IMR-90 (cell line): ENCODE data around the gene ADAMTSL4.

Source experiments
- CTCF ChIP-seq: conservative IDR thresholded peaks from 2 replicates; pipeline ENCODE4 v1.5.1; 2012; ENCODE audit warnings: mild to moderate bottlenecking, low read depth, low read length, improper control_type of control experiment
- POLR2A ChIP-seq: IDR thresholded peaks from 2 replicates; pipeline ENCODE4 v1.6.1; 2012; ENCODE audit warnings: mild to moderate bottlenecking, low read depth, low read length
- TF ChIP-seq, protein P1 (sequence below): fragments of 150-350 bp; IDR thresholded peaks from 2 replicates; pipeline ENCODE4 v1.6.1; 2017; ENCODE audit warnings: mild to moderate bottlenecking, antibody characterized with exemption, low read length, low read depth

DNA sequence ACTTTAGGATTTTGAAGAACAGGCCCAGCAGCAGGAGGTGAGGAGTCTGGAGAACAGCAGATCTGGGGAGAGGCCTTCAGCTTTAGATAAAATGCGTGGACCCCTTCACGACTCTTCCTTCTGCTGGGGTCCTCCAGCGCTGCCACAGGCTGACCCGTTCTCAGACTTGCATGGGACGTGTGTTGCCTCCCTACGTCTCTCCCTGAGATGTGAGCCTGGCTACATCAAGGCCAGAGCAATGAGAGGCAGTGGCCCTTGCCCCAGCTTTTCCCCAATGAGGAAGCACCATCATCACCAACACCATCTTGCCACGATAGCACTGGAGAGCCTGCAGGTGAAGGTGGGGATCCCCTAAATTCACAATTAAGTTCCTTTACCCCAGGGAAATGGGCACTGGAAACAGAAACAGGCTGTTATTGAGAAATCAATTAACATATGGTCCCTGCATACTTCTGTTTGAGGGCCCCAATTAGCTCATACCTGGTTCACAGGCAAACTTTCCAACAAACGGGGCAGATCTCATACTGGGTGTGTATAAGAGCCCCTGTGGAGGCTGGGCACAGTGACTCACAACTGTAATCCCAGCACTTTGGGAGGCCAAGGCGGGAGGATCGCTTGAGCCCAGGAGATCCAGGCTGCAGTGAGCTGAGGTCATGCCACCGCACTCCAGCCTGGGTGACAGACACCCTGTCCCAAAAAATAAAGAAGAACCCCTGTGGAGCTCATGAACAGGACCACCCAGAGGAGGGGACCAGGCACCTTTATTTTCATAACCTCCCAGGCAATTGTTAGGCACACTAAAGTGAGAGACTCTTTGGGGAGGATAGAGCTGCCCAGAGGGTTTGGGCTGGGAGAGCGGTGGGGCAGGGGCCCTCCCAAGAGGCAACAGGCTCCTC is 12.1 kb upstream of the ADAMTSL4 start:
- no peak for TF ChIP-seq CTCF
- TF ChIP-seq POLR2A = no peak
- TF ChIP-seq, protein P1, sequence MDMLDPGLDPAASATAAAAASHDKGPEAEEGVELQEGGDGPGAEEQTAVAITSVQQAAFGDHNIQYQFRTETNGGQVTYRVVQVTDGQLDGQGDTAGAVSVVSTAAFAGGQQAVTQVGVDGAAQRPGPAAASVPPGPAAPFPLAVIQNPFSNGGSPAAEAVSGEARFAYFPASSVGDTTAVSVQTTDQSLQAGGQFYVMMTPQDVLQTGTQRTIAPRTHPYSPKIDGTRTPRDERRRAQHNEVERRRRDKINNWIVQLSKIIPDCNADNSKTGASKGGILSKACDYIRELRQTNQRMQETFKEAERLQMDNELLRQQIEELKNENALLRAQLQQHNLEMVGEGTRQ = no peak
